T-helper 1 cell treated with Interleukin-12 subunit alpha and Interleukin-12 subunit beta and Interleukin-4 antibody, amounts not matched to agents 30 μg/mL and 1 μg/mL, for 36 hours (primary cell): ENCODE results near the gene MED23.

Experiments used
- H3K27ac Mint-ChIP-seq: one replicate; pipeline ENCODE4 v1.8.0; 2021; ENCODE audit warnings: mild to moderate bottlenecking, mixed read lengths
- H3K27me3 Mint-ChIP-seq: one replicate; pipeline ENCODE4 v1.8.0; 2021; ENCODE audit warnings: low read depth, mixed read lengths
- H3K36me3 Mint-ChIP-seq: one replicate; pipeline ENCODE4 v1.8.0; 2021; ENCODE audit warnings: low read depth, mixed read lengths
- H3K4me1 Mint-ChIP-seq: one replicate; pipeline ENCODE4 v1.8.0; 2021; ENCODE audit warnings: low read depth, mixed read lengths
- H3K4me3 Mint-ChIP-seq: one replicate; pipeline ENCODE4 v1.8.0; 2021; ENCODE audit warnings: mild to moderate bottlenecking, moderate library complexity, mixed read lengths
- H3K9me3 Mint-ChIP-seq: one replicate; pipeline ENCODE4 v1.8.0; 2021; ENCODE audit warnings: mixed read lengths

Gene MED23, protein sequence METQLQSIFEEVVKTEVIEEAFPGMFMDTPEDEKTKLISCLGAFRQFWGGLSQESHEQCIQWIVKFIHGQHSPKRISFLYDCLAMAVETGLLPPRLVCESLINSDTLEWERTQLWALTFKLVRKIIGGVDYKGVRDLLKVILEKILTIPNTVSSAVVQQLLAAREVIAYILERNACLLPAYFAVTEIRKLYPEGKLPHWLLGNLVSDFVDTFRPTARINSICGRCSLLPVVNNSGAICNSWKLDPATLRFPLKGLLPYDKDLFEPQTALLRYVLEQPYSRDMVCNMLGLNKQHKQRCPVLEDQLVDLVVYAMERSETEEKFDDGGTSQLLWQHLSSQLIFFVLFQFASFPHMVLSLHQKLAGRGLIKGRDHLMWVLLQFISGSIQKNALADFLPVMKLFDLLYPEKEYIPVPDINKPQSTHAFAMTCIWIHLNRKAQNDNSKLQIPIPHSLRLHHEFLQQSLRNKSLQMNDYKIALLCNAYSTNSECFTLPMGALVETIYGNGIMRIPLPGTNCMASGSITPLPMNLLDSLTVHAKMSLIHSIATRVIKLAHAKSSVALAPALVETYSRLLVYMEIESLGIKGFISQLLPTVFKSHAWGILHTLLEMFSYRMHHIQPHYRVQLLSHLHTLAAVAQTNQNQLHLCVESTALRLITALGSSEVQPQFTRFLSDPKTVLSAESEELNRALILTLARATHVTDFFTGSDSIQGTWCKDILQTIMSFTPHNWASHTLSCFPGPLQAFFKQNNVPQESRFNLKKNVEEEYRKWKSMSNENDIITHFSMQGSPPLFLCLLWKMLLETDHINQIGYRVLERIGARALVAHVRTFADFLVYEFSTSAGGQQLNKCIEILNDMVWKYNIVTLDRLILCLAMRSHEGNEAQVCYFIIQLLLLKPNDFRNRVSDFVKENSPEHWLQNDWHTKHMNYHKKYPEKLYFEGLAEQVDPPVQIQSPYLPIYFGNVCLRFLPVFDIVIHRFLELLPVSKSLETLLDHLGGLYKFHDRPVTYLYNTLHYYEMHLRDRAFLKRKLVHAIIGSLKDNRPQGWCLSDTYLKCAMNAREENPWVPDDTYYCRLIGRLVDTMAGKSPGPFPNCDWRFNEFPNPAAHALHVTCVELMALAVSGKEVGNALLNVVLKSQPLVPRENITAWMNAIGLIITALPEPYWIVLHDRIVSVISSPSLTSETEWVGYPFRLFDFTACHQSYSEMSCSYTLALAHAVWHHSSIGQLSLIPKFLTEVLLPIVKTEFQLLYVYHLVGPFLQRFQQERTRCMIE (N-terminal part only)

DNA sequence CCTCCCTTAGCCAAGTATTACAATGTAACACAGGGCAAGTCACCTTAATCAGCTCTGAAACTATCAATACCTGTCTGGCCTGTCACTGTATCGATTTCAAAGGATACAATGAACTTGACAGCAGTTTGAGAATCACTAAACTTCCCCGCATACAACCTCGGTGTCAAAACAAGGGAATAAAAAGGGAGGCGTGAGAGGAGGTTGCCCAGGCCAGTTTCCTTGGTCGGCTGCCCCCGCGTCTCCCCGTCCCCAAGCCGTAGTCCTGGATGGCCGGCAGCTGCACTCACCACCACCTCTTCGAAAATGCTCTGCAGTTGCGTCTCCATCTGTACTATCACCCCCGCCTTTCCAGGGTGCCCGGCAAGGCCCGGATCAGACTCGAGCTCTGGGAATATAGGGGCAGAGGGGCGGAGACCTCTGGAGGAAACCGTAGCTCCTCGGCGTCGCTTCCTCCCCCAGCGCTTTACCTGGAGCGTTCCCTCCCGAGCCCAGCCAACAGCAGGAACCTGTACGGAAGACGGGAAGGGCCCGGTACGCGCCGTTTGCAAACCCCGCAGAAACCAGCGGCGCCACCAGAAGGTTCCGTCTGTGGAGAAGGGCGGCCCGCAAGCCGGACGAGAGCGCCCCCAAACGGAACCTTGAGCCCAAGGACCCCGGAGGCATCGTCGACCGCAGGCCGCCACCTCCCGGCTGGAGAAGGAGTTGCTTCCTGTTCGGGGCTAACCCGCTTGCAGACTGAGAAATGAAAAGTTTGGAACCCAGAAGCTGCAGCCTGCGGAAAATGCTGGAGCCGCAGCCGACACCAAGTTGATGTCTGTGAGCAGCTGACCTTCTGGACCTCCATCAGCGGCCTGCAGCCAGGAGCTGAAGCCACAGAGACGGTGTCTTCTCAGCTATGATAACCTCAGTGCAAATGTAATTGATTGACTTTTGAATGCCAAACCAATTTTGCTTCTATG is at the start of gene MED23:
MED23 (minus strand) TSS at position 519 of the 959 bp plus-strand sequence; CDS start at position 326, 193 bp downstream.
- no peaks in the 10 kb centered on the region for H3K9me3 Mint-ChIP-seq
- H3K4me3 Mint-ChIP-seq, result peak within 1 kb of the TSS; percentile 96
- H3K4me1 Mint-ChIP-seq, result peaks cover 21% of the 10 kb centered on the region
- H3K36me3 Mint-ChIP-seq, result peaks cover 13% of the 10 kb centered on the region
- peak within 1 kb of the TSS; percentile 89 for H3K27ac Mint-ChIP-seq
- no peaks in the 10 kb centered on the region for H3K27me3 Mint-ChIP-seq

DNA sequence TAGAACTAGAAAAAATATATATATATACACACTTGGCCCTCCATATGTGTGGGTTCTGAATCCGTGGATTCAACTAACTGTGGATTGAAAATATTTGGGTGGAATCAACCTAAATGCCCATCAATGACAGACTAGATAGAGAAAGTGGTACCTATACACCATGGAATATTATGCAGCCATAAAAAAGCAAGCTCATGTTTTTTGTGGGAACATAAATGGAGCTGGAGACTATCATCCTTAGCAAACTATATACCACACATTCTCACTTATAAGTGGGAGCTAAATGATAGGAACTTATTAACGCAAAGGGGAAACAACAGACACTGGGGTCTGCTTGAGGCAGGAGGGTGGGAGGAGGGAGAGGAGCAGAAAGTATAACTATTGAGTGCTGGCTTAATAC is 45.1 kb upstream of the MED23 start:
- Mint-ChIP-seq H3K27me3 (no peaks in the 10 kb centered on the region), H3K4me1 (no peaks in the 10 kb centered on the region), H3K36me3 (no peaks in the 10 kb centered on the region), H3K4me3 (no peak overlapping the region), H3K9me3 (no peaks in the 10 kb centered on the region), H3K27ac (no peak overlapping the region)

DNA sequence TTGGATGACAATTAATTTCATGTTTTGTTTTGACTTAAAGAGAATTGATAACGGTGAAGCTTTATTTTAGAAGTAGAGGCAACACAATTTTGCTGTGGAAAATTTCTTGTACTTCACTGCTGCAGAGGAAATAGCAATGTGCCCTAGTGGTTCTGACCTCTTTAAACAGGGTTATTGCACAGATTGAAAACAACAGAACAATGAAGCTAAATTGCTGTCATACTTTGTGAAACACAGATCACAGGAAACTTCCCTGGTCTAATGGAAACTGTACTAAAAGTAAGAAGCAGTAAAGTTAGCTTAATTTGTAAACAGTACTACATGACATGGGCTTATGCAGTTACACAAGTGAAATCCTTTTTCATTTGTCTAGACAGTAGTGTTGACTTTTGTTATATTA is 41.8 kb upstream of the MED23 start:
- H3K36me3 Mint-ChIP-seq, result no peaks in the 10 kb centered on the region
- no peaks in the 10 kb centered on the region for H3K4me1 Mint-ChIP-seq
- H3K27me3 Mint-ChIP-seq, result no peaks in the 10 kb centered on the region
- no peak overlapping the region for H3K27ac Mint-ChIP-seq
- H3K9me3 Mint-ChIP-seq, result no peaks in the 10 kb centered on the region
- H3K4me3 Mint-ChIP-seq, result no peak overlapping the region

DNA sequence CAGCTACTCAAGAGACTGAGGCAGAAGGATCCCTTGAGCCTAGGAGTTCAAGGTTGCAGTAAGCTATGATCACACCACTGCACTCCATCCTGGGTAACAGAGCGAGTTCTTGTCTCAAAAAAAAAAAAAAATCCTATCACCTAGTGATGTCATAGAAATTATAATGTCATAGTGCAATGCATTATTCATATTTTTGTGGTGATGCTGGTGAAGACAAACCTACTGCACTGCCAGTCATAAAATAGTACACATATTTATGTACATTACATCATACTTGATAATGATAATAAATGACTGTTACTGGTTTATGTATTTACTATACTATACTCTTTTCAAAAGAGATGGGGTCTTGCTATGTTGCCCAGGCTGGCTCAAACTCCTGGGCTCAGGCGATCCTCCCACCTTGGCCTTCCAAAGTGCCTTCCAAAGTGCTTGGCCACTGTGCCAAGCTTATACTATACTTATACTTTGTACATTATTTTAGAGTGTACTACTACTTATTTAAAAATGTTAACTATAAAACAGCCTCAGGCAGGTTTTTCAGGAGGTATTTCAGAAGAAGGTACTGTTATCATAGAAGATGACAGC is 35.6 kb upstream of the MED23 start:
- Mint-ChIP-seq H3K4me1 (no peaks in the 10 kb centered on the region), H3K9me3 (no peaks in the 10 kb centered on the region), H3K36me3 (no peaks in the 10 kb centered on the region), H3K27ac (no peak overlapping the region), H3K27me3 (no peaks in the 10 kb centered on the region), H3K4me3 (no peak overlapping the region)

DNA sequence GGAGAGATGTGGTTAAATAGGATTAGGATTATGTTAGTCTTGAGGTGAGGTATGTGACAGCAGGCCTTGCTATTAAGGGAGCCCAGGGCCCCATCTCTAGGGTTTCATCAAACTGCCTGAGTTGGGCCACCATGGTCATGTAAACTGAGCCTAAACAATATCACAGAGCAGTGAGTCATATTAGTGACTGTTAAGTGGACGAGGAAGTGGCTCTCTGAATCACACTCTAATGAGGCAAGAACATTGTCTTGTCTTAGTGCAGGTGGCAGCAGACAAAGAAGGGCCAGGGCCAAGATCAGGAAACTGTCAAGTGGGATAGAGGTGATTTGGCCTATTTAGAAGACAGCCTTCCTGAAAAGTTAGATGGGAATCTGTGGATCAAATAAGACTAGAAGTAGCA is 32.2 kb upstream of the MED23 start:
- Mint-ChIP-seq H3K4me1 (no peaks in the 10 kb centered on the region), H3K4me3 (no peak overlapping the region)

DNA sequence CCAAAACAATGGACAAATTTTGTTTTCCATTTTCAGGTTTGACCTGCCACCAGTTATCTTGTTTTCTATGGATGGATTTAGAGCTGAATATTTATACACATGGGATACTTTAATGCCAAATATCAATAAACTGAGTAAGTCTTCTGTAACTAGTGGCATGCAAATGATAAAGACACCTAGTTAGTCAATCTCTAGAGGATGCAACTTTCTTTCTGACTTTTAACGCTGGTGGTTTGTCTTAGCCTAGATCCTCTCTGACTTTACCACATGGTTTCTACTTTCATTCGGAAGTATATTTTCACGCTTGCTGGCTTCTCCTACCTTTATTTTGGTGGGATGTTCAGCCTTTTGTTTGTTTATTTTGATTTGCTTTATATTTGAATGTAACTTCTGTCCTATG is 30.2 kb upstream of the MED23 start:
- Mint-ChIP-seq H3K27me3 (no peaks in the 10 kb centered on the region), H3K9me3 (no peaks in the 10 kb centered on the region), H3K27ac (no peak overlapping the region), H3K36me3 (no peaks in the 10 kb centered on the region), H3K4me3 (no peak overlapping the region), H3K4me1 (no peaks in the 10 kb centered on the region)

More for the DNA sequence above, 32.2 kb upstream of the MED23 start:
- H3K27ac Mint-ChIP-seq, result no peak overlapping the region
- no peaks in the 10 kb centered on the region for H3K27me3 Mint-ChIP-seq
- H3K9me3 Mint-ChIP-seq, result no peaks in the 10 kb centered on the region
- no peaks in the 10 kb centered on the region for H3K36me3 Mint-ChIP-seq

DNA sequence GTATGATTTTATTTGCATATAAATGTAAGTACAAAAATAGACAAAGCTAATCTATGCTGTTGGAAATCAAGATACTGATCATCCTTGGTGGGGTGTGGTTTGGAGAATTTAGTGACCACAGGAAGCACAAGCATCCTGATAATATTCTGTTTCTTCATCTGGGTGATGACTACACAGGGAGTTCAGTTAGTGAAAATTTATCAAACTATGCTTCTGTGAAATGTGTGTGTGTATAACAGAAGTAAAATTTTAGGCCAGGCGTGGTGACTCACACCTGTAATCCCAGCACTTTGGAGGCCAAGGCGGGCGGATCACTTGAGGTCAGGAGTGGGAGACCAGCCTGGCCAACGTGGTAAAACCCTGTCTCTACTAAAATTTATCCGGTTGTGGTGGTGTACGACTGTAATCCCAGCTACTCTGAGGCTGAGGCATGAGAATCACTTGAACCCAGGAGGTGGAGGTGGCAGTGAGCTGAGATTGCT is 29.6 kb upstream of the MED23 start:
- no peaks in the 10 kb centered on the region for H3K4me1 Mint-ChIP-seq
- H3K9me3 Mint-ChIP-seq, result no peaks in the 10 kb centered on the region
- no peaks in the 10 kb centered on the region for H3K27me3 Mint-ChIP-seq
- H3K27ac Mint-ChIP-seq, result no peak overlapping the region
- H3K36me3 Mint-ChIP-seq, result no peaks in the 10 kb centered on the region
- H3K4me3 Mint-ChIP-seq, result no peak overlapping the region

DNA sequence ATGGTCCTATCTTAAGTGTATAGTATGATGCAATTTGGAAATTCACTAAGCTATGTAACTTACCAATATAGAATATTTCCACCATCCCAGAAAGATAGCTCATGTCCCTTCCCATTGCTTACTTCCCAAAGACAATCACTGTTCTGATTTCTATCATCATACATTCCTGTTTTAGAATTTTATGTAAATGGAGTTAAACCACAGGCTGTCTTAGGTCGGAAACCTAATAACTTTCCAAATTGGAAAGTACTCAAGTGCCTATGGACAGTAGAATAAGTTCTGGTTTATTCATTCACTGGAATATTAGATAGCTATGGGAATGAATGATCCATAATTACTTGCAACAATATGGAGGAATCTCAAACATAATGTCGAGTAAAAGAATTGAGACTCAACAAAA is 29.2 kb upstream of the MED23 start:
- Mint-ChIP-seq H3K4me1 (no peaks in the 10 kb centered on the region), H3K27me3 (no peaks in the 10 kb centered on the region), H3K36me3 (no peaks in the 10 kb centered on the region), H3K9me3 (no peaks in the 10 kb centered on the region), H3K27ac (no peak overlapping the region), H3K4me3 (no peak overlapping the region)

DNA sequence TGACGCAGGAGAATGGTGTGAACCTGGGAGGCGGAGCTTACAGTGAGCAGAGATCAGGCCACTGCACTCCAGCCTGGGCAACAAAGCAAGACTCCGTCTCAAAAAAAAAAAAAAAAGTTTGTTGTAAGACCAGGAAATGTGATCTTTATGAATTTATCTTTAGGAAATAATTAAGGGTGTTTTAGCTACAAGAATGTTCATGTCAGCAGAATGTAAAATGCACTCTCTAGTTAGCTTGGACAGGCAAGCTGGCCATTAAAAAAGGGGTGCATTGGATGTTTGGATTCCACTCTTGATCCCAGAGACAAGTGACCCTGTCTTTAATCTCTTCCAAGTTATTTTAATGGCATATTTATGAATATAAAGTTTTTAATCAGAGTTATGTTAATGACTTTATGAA is 28.6 kb upstream of the MED23 start:
- Mint-ChIP-seq H3K4me1 (no peaks in the 10 kb centered on the region), H3K27ac (no peak overlapping the region), H3K9me3 (no peaks in the 10 kb centered on the region), H3K36me3 (no peaks in the 10 kb centered on the region), H3K4me3 (no peak overlapping the region), H3K27me3 (no peaks in the 10 kb centered on the region)

DNA sequence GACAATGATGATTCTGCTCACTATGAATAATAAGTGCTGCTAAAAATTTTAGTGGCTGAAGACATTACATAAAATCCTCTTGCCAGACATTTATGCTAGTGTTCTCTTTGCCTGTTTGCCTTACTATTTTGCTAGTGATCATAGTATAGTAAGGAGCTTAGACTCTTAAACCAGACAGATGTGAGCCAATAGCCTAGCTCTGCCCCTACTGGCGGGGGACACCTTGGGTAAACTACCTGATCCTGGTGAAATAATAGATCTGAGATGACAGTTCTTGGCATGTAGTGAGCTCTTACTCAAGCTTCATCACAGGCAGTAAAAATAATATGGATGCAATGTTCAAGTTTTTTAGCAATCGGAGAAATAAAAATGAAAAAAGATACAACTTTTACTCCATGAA is 27.9 kb upstream of the MED23 start:
- Mint-ChIP-seq H3K27me3 (no peaks in the 10 kb centered on the region), H3K36me3 (no peaks in the 10 kb centered on the region), H3K27ac (no peak overlapping the region), H3K9me3 (no peaks in the 10 kb centered on the region), H3K4me1 (no peaks in the 10 kb centered on the region), H3K4me3 (no peak overlapping the region)

DNA sequence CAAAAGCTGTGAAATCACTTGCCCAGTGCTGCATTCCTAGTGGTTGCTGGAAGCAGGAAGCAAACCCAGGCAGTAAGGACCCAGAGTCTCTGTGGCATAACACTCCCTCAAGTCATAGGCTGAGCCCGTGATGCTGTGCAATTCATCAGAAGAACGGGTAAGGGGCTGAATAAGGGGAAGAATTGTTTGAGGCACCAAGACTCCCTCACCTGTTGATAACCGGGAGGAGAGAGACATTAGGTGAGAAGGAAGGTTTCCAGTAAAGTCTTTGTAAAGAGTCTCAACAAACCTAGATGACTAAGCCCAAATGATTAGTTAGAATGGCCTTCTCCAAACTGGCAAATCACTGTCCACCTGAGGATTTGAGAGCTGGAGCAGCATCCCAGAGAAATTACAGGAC is 27.3 kb upstream of the MED23 start:
- no peaks in the 10 kb centered on the region for H3K4me1 Mint-ChIP-seq
- no peaks in the 10 kb centered on the region for H3K9me3 Mint-ChIP-seq
- H3K27me3 Mint-ChIP-seq, result no peaks in the 10 kb centered on the region
- no peaks in the 10 kb centered on the region for H3K36me3 Mint-ChIP-seq
- H3K27ac Mint-ChIP-seq, result no peak overlapping the region
- H3K4me3 Mint-ChIP-seq, result no peak overlapping the region

DNA sequence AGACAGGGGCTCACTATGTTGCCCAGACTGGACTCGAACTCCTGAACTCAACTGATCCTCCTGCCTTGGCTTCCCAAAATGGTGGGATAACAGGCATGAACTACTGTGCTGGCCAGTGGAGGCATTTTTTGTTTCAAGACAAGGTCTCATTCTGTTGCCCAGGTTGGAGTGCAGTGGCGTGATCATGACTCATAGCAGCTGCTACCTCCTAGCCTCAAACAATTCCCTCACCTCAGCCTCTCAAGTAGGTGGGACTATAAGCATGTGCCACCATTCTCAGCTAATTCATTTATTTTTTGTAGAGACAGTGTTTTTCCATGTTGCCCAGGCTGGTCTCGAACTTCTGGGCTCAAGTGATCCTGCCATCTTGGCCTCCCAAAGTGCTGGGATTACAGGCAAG is 26.3 kb upstream of the MED23 start:
- Mint-ChIP-seq H3K9me3 (no peaks in the 10 kb centered on the region), H3K4me3 (no peak overlapping the region), H3K4me1 (no peaks in the 10 kb centered on the region)

DNA sequence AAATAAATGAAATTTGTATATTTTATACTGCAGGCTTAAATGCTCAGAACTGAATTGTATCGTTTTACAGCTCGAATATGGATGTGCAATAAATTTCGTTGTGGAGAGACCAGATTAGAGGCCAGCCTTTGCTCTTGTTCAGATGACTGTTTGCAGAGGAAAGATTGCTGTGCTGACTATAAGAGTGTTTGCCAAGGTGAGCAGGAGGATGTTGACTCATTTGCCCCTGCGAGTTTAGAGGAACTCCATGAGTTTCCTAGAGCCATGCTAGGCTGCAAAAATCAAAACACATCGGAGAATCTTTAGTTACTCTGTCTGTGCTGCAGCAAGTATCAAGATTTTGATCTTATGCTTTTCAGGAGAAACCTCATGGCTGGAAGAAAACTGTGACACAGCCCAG is 24.4 kb upstream of the MED23 start:
- Mint-ChIP-seq H3K27ac (no peak overlapping the region), H3K9me3 (no peaks in the 10 kb centered on the region), H3K4me3 (no peak overlapping the region), H3K27me3 (no peaks in the 10 kb centered on the region), H3K4me1 (no peaks in the 10 kb centered on the region), H3K36me3 (no peaks in the 10 kb centered on the region)

More for the DNA sequence above, 26.3 kb upstream of the MED23 start:
- no peaks in the 10 kb centered on the region for H3K27me3 Mint-ChIP-seq
- H3K27ac Mint-ChIP-seq, result no peak overlapping the region
- no peaks in the 10 kb centered on the region for H3K36me3 Mint-ChIP-seq
